Inferior parietal cortex (tissue), 1 donor: Measurements from ENCODE around the gene TPRN.

ENCODE experiments used
- DNase-seq: peaks from one replicate; pipeline ENCODE4 v3.0.0-alpha.2; 2016; ENCODE audit errors: extremely low spot score

The TPRN gene

DNA sequence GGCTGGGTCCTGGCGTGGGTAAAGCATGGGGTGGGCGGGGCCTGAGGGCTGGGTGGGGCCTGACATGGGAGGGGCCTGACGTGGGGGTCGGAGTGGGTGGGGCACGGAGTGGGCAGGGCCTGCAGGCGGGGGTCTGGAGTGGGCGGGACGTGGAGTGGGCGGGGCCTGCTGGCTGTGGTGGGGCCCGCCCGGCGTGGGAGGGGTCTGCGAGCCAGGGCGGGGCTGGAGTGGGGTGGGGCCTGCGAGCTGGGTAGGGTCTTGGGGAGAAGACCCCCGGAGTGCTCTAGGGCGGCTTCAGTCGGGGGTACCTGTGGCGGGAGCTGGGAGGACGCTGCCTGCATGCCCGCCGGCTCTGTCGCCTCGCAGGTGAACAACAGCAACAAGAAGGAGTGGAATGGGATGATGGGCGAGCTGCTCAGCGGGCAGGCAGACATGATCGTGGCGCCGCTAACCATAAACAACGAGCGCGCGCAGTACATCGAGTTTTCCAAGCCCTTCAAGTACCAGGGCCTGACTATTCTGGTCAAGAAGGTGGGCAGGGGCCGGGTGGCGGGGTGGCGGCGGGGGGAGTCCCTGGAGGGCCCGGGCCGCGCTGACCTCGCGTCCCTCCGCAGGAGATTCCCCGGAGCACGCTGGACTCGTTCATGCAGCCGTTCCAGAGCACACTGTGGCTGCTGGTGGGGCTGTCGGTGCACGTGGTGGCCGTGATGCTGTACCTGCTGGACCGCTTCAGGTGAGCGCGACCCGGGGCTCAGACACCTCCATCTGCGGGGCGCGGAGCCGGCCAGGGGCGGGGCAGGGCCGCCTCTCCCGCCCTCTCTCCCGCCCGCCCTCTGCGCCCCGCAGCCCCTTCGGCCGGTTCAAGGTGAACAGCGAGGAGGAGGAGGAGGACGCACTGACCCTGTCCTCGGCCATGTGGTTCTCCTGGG lies 38.7 kb downstream of the TPRN start:
- DNase-seq: no peak

DNA sequence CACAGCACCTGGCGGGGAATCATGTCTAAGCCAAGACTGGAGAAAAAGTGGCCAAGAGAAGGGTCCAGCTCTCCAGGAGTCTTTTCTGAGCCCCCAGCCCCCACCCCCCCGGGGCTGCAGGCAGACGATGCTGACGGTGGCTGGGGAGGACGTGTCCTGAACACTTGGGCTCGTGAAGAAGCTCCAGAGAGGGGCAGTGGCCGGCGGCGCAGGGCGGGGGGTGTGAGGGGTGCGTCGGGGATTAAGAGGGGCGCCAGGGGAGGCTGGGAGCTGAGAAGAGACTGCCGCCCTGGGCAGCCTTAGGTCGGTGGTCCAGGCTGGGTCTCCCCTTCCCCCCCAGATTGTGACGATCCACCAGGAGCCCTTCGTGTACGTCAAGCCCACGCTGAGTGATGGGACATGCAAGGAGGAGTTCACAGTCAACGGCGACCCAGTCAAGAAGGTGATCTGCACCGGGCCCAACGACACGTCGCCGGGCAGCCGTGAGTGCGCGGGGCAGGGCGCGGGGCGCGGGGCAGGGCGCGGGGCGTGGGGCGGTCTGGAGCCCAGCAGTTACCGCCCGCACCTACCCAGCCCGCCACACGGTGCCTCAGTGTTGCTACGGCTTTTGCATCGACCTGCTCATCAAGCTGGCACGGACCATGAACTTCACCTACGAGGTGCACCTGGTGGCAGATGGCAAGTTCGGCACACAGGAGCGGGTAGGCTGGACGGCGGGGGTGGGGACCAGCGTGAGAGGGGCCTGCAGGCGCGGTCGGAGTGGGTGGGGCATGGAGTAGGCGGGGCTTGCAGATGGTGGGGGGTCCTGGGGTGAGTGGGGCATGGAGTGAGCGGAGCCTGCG lies 39.6 kb downstream of the TPRN start:
- no peak for DNase-seq

- no peak for DNase-seq
Observed at GRCh38 chr9:137160054-137160425, 40.5 kb downstream of the TPRN start.

DNA sequence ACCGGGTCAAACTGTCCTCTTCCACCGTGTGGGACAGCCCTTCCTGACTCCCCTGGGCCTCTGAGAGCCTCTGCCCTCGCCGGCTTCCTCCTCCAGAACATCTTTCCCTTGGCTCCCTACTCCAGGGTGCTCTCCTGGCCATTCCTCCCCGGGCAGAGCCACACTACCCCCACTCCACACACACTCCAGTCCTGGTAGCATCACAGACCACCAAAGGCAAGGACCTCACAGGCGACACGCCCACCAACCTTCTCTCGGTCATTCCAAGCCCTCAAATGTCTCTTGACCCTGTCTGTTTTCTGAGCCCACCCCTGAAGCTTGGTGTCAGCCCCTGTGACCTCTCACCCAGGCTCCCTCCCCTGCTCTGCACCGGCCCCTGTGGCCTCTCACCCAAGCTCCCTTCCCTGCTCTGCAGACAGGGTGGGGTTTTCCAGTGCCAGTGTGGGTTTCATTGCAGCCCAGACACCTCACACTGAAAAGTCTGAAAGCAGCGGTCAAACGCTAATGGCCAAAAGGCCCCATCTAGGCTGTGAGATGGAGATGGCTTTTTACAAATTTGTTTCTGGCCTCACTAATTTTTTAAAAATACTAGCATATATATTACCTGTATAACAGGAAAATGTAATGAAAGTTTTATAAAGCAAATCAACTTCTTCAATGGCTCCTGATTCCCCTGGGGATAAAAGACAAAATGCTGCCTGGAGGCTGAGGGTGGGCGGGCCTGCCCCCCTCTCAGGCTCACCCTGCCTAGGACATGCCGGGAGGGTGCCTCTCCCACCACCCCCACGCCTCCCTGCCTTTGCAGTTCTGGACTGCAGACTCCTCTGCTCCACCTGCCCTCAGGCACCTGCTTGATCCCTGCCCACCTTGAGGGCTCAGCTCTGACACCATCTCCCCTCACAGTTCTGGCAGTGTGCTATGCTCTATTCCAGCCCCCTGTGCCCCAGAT lies 41.2 kb downstream of the TPRN start:
- no peak for DNase-seq

DNA sequence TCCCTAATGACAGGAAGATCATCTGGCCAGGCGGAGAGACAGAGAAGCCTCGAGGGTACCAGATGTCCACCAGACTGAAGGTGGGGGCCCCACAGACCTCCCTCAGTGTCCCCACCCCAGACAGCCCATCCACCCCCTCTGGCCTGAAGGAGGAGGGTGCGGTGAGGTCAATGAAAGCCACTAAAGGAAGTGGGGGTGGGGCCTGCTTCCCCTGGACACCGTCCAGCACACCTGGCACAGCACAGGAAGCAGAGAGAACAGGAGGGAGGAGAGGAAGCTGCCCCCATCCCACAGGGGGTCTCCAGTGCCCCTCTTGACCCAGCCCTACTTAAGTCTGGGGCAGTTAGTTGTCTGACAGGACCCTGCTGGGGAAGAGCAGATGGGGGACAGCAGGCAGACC lies 41.9 kb downstream of the TPRN start:
- DNase-seq: no peak

GRCh38 chr9:137157618-137158415 lies 42.7 kb downstream of the TPRN start:
- DNase-seq: no peak

DNA sequence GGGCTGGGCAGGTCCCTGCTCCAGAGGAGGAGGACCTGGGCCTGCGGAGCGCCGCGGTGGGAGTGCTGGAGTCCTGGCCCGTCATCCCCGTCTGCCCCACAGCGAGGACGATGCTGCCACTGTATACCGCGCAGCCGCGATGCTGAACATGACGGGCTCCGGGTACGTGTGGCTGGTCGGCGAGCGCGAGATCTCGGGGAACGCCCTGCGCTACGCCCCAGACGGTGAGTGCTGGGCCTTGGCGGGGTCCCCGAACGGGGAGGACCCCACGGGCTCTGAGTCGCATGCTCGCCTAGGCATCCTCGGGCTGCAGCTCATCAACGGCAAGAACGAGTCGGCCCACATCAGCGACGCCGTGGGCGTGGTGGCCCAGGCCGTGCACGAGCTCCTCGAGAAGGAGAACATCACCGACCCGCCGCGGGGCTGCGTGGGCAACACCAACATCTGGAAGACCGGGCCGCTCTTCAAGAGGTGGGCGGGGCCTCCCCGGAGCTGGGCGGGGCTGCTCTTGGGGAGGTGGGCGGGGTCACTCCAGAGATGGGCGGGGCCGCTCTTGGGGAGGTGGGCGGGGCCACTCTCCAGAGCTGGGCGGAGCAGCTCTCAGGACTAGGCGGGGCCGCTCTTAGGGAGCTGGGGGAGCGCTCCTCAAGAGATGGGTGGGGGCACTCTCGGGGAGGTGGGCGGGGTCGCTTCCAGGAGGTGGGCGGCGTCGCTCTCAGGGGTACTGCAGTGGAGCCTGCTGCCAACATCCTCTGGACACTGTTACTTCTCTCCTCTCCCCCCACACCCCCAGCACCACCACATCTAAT lies 43.8 kb downstream of the TPRN start:
- DNase-seq: no peak

DNA sequence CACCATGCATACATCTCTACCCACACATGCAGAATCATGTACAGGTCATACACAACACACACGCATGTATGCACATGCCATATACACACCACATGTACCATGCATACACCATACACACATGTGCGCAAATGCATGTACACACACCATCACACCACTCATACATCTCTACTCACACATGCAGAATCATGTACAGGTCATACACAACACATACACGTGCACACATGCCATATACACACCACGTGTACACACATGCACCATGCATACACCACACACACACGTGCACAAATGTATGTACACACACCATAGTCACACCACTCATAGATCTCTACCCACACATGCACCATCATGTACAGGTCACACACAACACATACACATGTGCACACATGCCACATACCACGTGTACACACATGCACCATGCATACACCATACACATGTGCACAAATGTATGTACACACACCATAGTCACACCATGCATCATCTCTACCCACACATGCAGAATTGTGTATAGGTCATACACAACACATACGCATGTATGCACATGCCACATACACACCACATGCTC lies 47.6 kb downstream of the TPRN start:
- no peak for DNase-seq

DNA sequence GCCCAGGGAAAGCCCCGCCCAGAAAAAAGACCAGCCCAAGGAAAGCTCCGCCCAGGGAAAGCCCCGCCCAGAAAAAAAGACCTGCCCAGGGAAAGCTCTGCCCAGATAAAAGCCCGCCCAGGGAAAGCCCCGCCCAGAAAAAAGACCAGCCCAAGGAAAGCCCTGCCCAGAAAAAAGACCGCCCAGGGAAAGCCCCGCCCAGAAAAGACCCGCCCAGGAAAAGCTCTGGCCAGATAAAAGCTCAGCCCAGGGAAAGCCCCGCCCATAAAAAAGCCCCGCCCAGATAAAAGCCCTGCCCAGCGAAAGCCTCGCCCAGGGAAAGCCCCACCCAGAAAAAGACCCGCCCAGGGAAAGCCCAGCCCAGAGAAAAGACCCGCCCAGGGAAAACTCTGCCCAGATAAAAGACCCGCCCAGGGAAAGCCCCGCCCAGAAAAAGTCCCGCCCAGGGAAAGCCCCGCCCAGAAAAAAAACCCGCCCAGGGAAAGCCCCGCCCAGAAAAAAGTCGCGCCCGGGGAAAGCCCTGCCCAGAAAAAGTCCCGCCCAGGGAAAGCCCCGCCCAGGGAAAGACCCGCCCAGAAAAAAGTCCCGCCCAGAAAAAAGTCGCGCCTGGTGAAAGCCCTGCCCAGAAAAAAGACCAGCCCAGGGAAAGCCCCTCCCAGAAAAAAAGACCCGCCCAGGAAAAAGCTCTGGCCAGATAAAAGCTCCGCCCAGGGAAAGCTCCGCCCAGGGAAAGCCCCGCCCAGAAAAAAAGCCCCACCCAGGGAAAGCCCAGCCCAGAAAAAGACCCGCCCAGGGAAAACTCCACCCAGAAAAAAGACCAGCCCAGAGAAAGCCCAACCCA lies 49.7 kb downstream of the TPRN start:
- DNase-seq: no peak

- DNase-seq: no peak
Observed at GRCh38 chr9:137149942-137150616, 50.5 kb downstream of the TPRN start.

- no peak for DNase-seq
Observed at GRCh38 chr9:137149363-137149762, 51.2 kb downstream of the TPRN start.

DNA sequence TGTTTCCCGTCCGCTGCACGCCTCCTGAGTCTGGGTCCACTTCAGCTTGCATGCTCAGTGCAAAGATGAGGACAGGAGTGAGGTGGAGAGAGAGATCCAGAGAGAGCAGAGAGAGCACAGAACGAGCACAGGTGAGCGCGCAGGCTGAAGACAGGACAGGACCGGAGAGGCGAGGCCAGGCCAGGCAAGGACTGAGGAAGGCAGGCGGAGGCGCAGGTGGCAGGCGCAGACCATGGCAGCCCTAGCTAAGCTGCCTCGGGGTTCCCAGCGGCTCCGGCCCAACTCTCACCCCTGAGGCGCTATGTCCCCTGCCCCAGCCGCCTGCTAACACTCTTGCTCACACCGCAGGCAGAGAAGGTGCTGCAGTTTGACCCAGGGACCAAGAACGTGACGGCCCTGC lies 51.9 kb downstream of the TPRN start:
- DNase-seq: no peak

DNA sequence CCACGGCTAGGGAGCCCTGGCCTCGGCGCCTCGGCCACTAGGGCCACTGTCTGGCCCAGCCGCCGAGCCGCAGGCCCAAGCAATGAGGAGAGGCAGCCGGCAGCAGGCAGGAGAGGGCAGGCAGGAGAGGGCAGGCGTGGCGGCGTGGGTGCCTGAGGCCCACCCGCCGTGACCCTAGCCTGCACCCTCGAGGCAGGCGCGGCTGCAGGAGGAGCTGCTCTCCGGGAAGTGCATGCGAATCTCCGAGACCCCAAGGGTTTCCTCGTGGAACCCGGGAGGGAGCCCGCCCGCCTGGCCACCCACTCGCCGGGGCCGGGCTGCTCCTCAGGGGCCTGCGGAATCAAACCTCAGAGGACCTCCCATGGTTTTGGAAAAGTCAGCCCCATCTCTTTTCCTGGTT lies 52.3 kb downstream of the TPRN start:
- DNase-seq: no peak

GRCh38 chr9:137147793-137148160 lies 52.8 kb downstream of the TPRN start:
- no peak for DNase-seq

- DNase-seq: no peak
Observed at GRCh38 chr9:137147091-137147792, 53.3 kb downstream of the TPRN start.

DNA sequence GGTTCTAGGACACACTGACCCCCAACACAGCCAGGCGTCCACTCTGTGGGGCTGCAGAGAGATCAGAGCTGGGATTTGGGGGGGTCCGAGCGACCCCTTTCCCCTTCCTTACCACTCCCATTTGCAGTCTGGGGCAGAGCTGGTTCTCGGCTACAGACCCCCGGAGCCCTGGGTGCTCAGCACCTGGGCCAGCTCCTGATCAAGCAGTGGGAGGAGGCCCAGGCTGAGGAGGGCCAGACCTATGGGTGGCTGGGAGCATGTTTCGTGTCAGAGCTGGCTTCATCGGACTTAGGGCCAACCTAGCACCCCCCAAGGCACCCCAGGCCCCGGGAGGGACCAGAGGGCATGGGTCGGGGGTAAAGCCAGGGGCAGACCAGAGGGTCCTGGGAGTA lies 54.0 kb downstream of the TPRN start:
- DNase-seq: no peak

GRCh38 chr9:137145731-137146526 lies 54.6 kb downstream of the TPRN start:
- DNase-seq: no peak
